HepG2 (cell line): ENCODE results near the gene MUTYH. TPM values are rescaled to one million over a fixed set of nuclear protein-coding genes. Genes with fewer than 3 reads are reported as not detected.

ENCODE experiments used
- ATAC-seq: fragments of 200-7000 bp; cut with Tn5 transposase; 3 replicates; pipeline ENCODE4 v1.9.1; 2020; ENCODE audit warnings: mild to moderate bottlenecking, moderate library complexity
- BruUV-seq: library from RNA; stranded (reverse); fragments of 400-500 nt; replicated peaks from 2 replicates; lab custom pipeline; 2021; lab: Mats Ljungman, UMichigan
- CTCF ChIA-PET: fragments of 300-600 bp; formaldehyde crosslinking; extraction: SDS; loops from one replicate; lab custom pipeline; 2021; ENCODE audit warnings: low total read pairs, inconsistent platforms, low intra/inter-chr PET ratio; lab: Yijun Ruan, JAX
- POLR2A ChIA-PET: fragments of 350-600 bp; sonication (Branson Sonifier 250); formaldehyde crosslinking; loops from one replicate; lab custom pipeline; 2020; ENCODE audit warnings: antibody characterized with exemption, inconsistent platforms; lab: Yijun Ruan, JAX
- DNase-seq: peaks from one replicate; pipeline ENCODE4 v3.0.0-alpha.2; 2015; ENCODE audit warnings: low spot score
- FAIRE-seq: peaks from 3 replicates; lab custom pipeline; 2011; peaks lifted over from hg19 to GRCh38; lab: Jason Lieb, UNC
- H2AFZ ChIP-seq: one replicate; pipeline ENCODE4 v1.6.1; 2011; ENCODE audit warnings: low read length, inconsistent platforms
- H3K27ac ChIP-seq: fragments of 300-600 bp; 3 replicates; pipeline ENCODE4 v1.8.0; 2011; ENCODE audit warnings: mixed run types, mild to moderate bottlenecking, mixed read lengths, low read length, inconsistent platforms; ENCODE audit not compliant: insufficient read depth; ENCODE audit errors: extremely low read length
- H3K27me3 ChIP-seq, 2 experiments: fragments of 200-600 bp in 1 of 2; 2 replicates in 1 of 2; 3 replicates in 1 of 2; pipeline versions ENCODE4 v1.6.0 to v1.8.0; 2011; ENCODE audit warnings: low read length in 2 of 2, mild to moderate bottlenecking in 2 of 2, moderate library complexity in 2 of 2, inconsistent platforms in 1 of 2; ENCODE audit not compliant: insufficient read depth in 2 of 2, control insufficient read depth in 1 of 2
- H3K36me3 ChIP-seq, 2 experiments: fragments of 200-600 bp in 1 of 2; replicated peaks in 1 of 2; 2 replicates in 1 of 2; 3 replicates in 1 of 2; pipeline versions ENCODE4 v1.5.1 to v1.8.0; 2011; ENCODE audit warnings: low read length in 2 of 2, inconsistent platforms in 1 of 2; ENCODE audit not compliant: insufficient read depth in 2 of 2, control insufficient read depth in 1 of 2
- H3K4me1 ChIP-seq: 2 replicates; pipeline ENCODE4 v1.5.1; 2012; ENCODE audit warnings: low read length, inconsistent platforms; ENCODE audit not compliant: insufficient read depth
- H3K4me2 ChIP-seq: 2 replicates; pipeline ENCODE4 v1.6.0; 2011; ENCODE audit warnings: low read depth, low read length, inconsistent platforms
- H3K4me3 ChIP-seq, 3 experiments: fragments of 200-600 bp in 1 of 3; sonication (generic), shearing (Covaris generic) in 1 of 3; replicated peaks in 1 of 3; 2 replicates each; pipeline ENCODE4 v1.5.1; 2011 to 2016; ENCODE audit warnings: low read length in 3 of 3, inconsistent platforms in 2 of 3, low read depth in 2 of 3, mild to moderate bottlenecking in 2 of 3, control low read depth in 1 of 3, mixed read lengths in 1 of 3; ENCODE audit not compliant: insufficient read depth in 1 of 3
- H3K79me2 ChIP-seq: one replicate; pipeline ENCODE4 v1.6.1; 2011; ENCODE audit warnings: low read length, inconsistent platforms; ENCODE audit not compliant: insufficient read depth
- H3K9ac ChIP-seq: 2 replicates; pipeline ENCODE4 v1.6.0; 2011; ENCODE audit warnings: mild to moderate bottlenecking, low read depth, low read length, inconsistent platforms; ENCODE audit not compliant: insufficient read depth
- H3K9me3 ChIP-seq: 2 replicates; pipeline ENCODE4 v1.5.1; 2012; ENCODE audit warnings: mild to moderate bottlenecking, low read length
- H4K20me1 ChIP-seq: 2 replicates; pipeline ENCODE4 v1.6.0; 2011; ENCODE audit warnings: inconsistent platforms, mild to moderate bottlenecking, low read length, moderate library complexity; ENCODE audit not compliant: insufficient read depth
- GPN1 ChIP-seq: sonication (generic); formaldehyde crosslinking; IDR thresholded peaks from 2 replicates; pipeline ENCODE4 v1.5.1; 2020; ENCODE audit warnings: missing genetic modification reagents, borderline replicate concordance
- HMGA1 ChIP-seq: sonication (generic); formaldehyde crosslinking; conservative IDR thresholded peaks from 2 replicates; pipeline ENCODE4 v1.4.0; 2020; ENCODE audit warnings: missing genetic modification reagents
- MTF2 ChIP-seq: sonication (generic); formaldehyde crosslinking; IDR thresholded peaks from 2 replicates; pipeline ENCODE4 v1.5.0; 2020; ENCODE audit warnings: missing genetic modification reagents, borderline replicate concordance
- ONECUT2 ChIP-seq: sonication (generic); formaldehyde crosslinking; IDR thresholded peaks from 2 replicates; pipeline ENCODE4 v1.4.0; 2020; ENCODE audit warnings: missing genetic modification reagents
- ZBTB38 ChIP-seq: sonication (generic); formaldehyde crosslinking; IDR thresholded peaks from 2 replicates; pipeline ENCODE4 v1.5.1; 2020; ENCODE audit warnings: mild to moderate bottlenecking, missing genetic modification reagents
- ZNF251 ChIP-seq: sonication (generic); formaldehyde crosslinking; IDR thresholded peaks from 2 replicates; pipeline ENCODE4 v1.9.0; 2021; ENCODE audit warnings: mild to moderate bottlenecking, missing genetic modification reagents
- ZNF792 ChIP-seq: IDR thresholded peaks from 2 replicates; pipeline ENCODE4 v1.6.1; 2016
- ZNF841 ChIP-seq: sonication (generic); formaldehyde crosslinking; IDR thresholded peaks from 2 replicates; pipeline ENCODE4 v1.8.1; 2023; ENCODE audit warnings: missing genetic modification reagents, borderline replicate concordance
- ZSCAN25 ChIP-seq: sonication (generic); formaldehyde crosslinking; IDR thresholded peaks from 2 replicates; pipeline ENCODE4 v1.8.0; 2022; ENCODE audit warnings: mild to moderate bottlenecking, missing genetic modification reagents
- WGBS: methylation state at CpG from one replicate; pipeline ENCODE4 v1.1.6; 2017; ENCODE audit warnings: low lambda C conversion rate; 5-methylcytosine and 5-hydroxymethylcytosine counted together
- in situ Hi-C: cut with HindIII; loops from 2 replicates; pipeline ENCODE4 v1.10.0; 2017; ENCODE audit warnings: low pct_unique_long_range_greater_than_20kb; ENCODE audit not compliant: extremely low pct_ligation_motif_present
- intact Hi-C: fragments of 100-400 bp; cut with micrococcal nuclease; formaldehyde crosslinking; loops from one replicate; pipeline ENCODE4 v1.10.0; 2022; ENCODE audit not compliant: unreplicated experiment
- polyA plus RNA-seq, 8 experiments: library from polyadenylated mRNA; depleted of rRNA in 3 of 8; stranded (reverse) in 7 of 8; unstranded in 1 of 8; fragments of >200 nt; fragmentation: Illumina TruSeq in 4 of 8; extraction: Trizol in 4 of 8; gene quantifications; 2 replicates each; pipeline versions ENCODE4 v1.2.1 to v1.2.3, GENCODE V29; 2011 to 2016; ENCODE audit warnings: low read depth in 4 of 8, missing spikeins in 1 of 8, mixed read lengths in 1 of 8; ENCODE audit not compliant: insufficient read depth in 1 of 8
- total RNA-seq, 5 experiments: library from RNA; depleted of rRNA; stranded (reverse); fragments of >200 nt; fragmentation: Illumina TruSeq; extraction: Trizol; gene quantifications; 2 replicates each; pipeline ENCODE4 v1.2.3, GENCODE V29; 2016; ENCODE audit warnings: low read depth in 1 of 5
- TF ChIP-seq, protein P1 (sequence below): sonication (generic); formaldehyde crosslinking; IDR thresholded peaks from 2 replicates; pipeline ENCODE4 v1.4.0; 2020; ENCODE audit warnings: missing genetic modification reagents, borderline replicate concordance
- TF ChIP-seq, protein P2 (sequence below): sonication (generic); formaldehyde crosslinking; IDR thresholded peaks from 2 replicates; pipeline ENCODE4 v1.5.1; 2020; ENCODE audit warnings: mild to moderate bottlenecking, missing genetic modification reagents, moderate library complexity

MUTYH gene
- total and polyA plus RNA-seq, 2 of the 13 experiments (the other 11 are each of a cell fraction or from before 2014, with no cell fraction given): 16.3 to 17.1 TPM

DNA sequence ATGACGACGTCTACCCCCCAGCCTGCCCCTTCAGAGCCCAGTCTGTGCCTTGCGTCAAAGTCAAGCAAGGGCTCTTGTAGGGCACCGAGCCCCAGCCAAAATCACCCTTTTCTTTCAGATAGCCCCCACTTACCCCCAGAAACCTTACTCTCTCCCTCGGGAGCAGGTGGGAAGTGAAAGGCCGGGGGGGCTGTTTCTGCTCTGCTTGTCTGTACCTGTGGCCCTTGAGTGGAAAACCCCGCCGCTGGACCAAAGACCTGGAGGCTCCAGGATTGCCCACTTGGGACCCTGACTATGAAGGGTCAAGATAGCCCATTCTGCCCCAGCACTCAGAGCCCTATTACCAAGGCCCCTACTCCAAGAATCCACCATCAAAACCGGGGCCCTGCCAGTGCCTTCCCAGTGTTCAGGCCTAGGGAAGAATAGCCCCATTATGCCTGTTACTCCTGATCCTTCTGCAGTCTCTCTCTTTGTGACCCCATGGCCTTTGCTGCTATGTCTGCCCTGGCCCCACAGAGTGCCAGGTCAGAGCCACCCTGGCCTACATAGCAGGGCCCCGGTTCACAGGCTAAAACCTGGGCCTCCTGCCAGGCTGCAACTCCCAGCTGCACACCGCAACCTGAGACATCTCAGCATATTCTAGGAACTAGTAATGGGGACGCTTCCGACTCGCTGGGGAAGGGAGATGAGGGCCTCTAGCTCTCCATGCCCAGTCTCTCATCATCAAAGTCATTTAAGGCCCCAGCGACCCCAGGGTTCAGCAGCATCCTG is 35.7 kb downstream of the MUTYH start (continued):
- no peak for TF ChIP-seq ZNF841 (CRISPR knock-in tag)
- no peak for TF ChIP-seq MTF2 (CRISPR knock-in tag)
- no peak for TF ChIP-seq ZNF792

DNA sequence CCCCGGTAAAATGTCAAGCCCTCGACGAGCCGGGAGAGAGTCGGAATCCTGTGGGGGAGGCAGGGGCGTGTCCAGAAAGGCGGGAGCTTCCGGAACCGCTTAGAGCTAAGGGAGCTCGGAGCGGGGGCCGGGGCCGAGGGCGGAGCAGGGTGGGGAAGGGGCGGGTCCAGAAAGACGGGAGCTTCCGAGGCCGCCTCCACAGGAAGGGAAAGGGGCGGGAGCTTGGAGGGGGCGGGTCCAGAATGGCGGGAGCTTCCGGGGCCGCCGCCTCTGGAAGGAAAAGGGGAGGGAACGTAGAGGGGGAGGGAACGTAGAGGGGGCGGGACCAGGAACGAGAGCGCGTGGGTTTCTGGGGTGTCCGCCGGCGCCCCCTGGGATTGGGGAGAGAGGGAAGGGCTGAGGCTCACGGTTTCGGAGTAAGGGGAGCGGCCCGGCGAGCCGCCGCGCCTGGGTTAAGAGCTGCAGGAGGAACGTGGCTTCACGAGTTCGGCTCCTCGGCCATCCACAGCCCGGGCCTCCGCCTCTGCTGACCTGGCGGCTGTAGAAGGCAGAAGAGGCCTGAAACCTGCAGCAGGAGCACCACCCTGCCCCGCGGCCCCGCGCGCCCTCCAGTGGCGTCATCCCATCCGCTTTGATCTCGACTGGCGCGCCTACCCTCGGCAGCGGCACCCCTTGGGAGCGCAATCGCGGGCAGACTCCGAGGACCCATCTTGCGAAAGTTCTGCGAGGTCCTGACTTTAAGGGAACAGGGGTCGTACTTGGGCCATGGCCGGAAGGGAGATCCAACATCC is 36.5 kb downstream of the MUTYH start:
- Histone ChIP-seq H3K27me3 (no peaks in the 10 kb centered on the region), H3K79me2 (no peaks in the 10 kb centered on the region), H3K36me3 (no peaks in the 10 kb centered on the region), H3K4me2 (peak overlapping the region; percentile 86), H3K4me1 (peaks cover 54% of the 10 kb centered on the region), H3K27ac (peak overlapping the region; percentile 90), H4K20me1 (no peaks in the 10 kb centered on the region), H3K9me3 (no peaks in the 10 kb centered on the region), H2AFZ (no peak overlapping the region), H3K4me3 (peak overlapping the region; percentile 73 to 77 (median 75)), H3K9ac (peak overlapping the region; percentile 81)
- TSS peak; percentile 96 for BruUV-seq
- ChIA-PET POLR2A (interaction anchor here (0.6 to 10.2 kb wide), 45 partner anchors 9 to 582 kb away, joined by 3 to 231 read pairs (median 5); partner anchors contain the start of genes BTBD19, CCDC163, DYNLT4 and EIF2B3), CTCF (interaction anchor here (1.5 to 3.0 kb wide), 3 partner anchors 190 to 290 kb away, joined by 4 to 13 read pairs (median 12); no protein-coding TSS in a partner anchor)
- peak; percentile 92 for DNase-seq
- peak; percentile 87 for ATAC-seq
- WGBS: 1% methylated on average over 34 of the region's 68 CpGs
- intact Hi-C loops: loop anchor here (1.0 to 10.0 kb wide), 5 partner anchors 36 to 479 kb away; partner anchors contain the start of genes UROD and ZSWIM5
- peak; percentile 23 for FAIRE-seq
- in situ Hi-C loops: loop anchor here (5.0 to 10.0 kb wide), 3 partner anchors 189 to 469 kb away; partner anchors contain the start of genes HECTD3, TESK2 and UROD
- TF ChIP-seq ZSCAN25: peak; percentile 71
- TF ChIP-seq ZNF251: no peak
- TF ChIP-seq GPN1 (CRISPR knock-in tag): no peak
- no peak for TF ChIP-seq ONECUT2
- TF ChIP-seq HMGA1: no peak
- TF ChIP-seq ZBTB38: peak; percentile 81
- TF ChIP-seq, protein P1, sequence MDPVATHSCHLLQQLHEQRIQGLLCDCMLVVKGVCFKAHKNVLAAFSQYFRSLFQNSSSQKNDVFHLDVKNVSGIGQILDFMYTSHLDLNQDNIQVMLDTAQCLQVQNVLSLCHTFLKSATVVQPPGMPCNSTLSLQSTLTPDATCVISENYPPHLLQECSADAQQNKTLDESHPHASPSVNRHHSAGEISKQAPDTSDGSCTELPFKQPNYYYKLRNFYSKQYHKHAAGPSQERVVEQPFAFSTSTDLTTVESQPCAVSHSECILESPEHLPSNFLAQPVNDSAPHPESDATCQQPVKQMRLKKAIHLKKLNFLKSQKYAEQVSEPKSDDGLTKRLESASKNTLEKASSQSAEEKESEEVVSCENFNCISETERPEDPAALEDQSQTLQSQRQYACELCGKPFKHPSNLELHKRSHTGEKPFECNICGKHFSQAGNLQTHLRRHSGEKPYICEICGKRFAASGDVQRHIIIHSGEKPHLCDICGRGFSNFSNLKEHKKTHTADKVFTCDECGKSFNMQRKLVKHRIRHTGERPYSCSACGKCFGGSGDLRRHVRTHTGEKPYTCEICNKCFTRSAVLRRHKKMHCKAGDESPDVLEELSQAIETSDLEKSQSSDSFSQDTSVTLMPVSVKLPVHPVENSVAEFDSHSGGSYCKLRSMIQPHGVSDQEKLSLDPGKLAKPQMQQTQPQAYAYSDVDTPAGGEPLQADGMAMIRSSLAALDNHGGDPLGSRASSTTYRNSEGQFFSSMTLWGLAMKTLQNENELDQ: no peak
- TF ChIP-seq, protein P2, sequence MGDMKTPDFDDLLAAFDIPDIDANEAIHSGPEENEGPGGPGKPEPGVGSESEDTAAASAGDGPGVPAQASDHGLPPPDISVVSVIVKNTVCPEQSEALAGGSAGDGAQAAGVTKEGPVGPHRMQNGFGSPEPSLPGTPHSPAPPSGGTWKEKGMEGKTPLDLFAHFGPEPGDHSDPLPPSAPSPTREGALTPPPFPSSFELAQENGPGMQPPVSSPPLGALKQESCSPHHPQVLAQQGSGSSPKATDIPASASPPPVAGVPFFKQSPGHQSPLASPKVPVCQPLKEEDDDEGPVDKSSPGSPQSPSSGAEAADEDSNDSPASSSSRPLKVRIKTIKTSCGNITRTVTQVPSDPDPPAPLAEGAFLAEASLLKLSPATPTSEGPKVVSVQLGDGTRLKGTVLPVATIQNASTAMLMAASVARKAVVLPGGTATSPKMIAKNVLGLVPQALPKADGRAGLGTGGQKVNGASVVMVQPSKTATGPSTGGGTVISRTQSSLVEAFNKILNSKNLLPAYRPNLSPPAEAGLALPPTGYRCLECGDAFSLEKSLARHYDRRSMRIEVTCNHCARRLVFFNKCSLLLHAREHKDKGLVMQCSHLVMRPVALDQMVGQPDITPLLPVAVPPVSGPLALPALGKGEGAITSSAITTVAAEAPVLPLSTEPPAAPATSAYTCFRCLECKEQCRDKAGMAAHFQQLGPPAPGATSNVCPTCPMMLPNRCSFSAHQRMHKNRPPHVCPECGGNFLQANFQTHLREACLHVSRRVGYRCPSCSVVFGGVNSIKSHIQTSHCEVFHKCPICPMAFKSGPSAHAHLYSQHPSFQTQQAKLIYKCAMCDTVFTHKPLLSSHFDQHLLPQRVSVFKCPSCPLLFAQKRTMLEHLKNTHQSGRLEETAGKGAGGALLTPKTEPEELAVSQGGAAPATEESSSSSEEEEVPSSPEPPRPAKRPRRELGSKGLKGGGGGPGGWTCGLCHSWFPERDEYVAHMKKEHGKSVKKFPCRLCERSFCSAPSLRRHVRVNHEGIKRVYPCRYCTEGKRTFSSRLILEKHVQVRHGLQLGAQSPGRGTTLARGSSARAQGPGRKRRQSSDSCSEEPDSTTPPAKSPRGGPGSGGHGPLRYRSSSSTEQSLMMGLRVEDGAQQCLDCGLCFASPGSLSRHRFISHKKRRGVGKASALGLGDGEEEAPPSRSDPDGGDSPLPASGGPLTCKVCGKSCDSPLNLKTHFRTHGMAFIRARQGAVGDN (CRISPR knock-in tag): peak; percentile 86
